K562 (cell line): Measurements from ENCODE around the gene GTPBP2. TPM values are rescaled to one million over a fixed set of nuclear protein-coding genes. Genes with fewer than 3 reads are reported as not detected.

Experiments
- ARHGAP35 ChIP-seq: fragments of 450-650 bp; IDR thresholded peaks from 2 replicates; pipeline ENCODE4 v1.6.1; 2018; ENCODE audit not compliant: partially characterized antibody
- BACH1 ChIP-seq: fragments of 200-800 bp; sonication (Bioruptor generic); IDR thresholded peaks from 2 replicates; pipeline ENCODE4 v1.6.1; 2016; ENCODE audit warnings: missing genetic modification characterization, missing compliant biosample characterization
- HNRNPUL1 ChIP-seq: fragments of 200-400 bp; formaldehyde crosslinking; IDR thresholded peaks from 2 replicates; pipeline ENCODE4 v1.6.1; 2017; ENCODE audit warnings: low read length
- JUND ChIP-seq, 2 experiments: IDR thresholded peaks; 2 replicates in 1 of 2; 3 replicates in 1 of 2; pipeline ENCODE4 v1.6.1; 2011; ENCODE audit warnings: borderline replicate concordance in 2 of 2, low read depth in 2 of 2, low read length in 2 of 2, improper control_type of control experiment in 1 of 2, missing biosample characterization in 1 of 2, missing genetic modification characterization in 1 of 2, missing genetic modification reagents in 1 of 2
- MYBL2 ChIP-seq, 2 experiments: fragments of 450-650 bp in 1 of 2; sonication (generic) in 1 of 2; formaldehyde crosslinking in 1 of 2; IDR thresholded peaks; 2 replicates each; pipeline versions ENCODE4 v1.6.1 to v1.8.1; 2017 to 2022; ENCODE audit warnings: borderline replicate concordance in 1 of 2, inconsistent platforms in 1 of 2, low read depth in 1 of 2, mild to moderate bottlenecking in 1 of 2, missing genetic modification reagents in 1 of 2, moderate library complexity in 1 of 2
- PHB2 ChIP-seq: fragments of 450-650 bp; IDR thresholded peaks from 2 replicates; pipeline ENCODE4 v1.6.1; 2017; ENCODE audit warnings: low read depth
- RBM14 ChIP-seq: fragments of 200-400 bp; formaldehyde crosslinking; IDR thresholded peaks from 2 replicates; pipeline ENCODE4 v1.6.1; 2018; ENCODE audit warnings: low read depth, mild to moderate bottlenecking, low read length, moderate library complexity, borderline replicate concordance; ENCODE audit not compliant: insufficient read depth
- SAFB2 ChIP-seq: fragments of 200-400 bp; formaldehyde crosslinking; IDR thresholded peaks from 2 replicates; pipeline ENCODE4 v1.6.1; 2018; ENCODE audit warnings: borderline replicate concordance, low read length, low read depth, moderate library complexity; ENCODE audit not compliant: severe bottlenecking
- SUPT5H ChIP-seq: fragments of 450-650 bp; IDR thresholded peaks from 2 replicates; pipeline ENCODE4 v1.6.1; 2016
- TAF1 ChIP-seq: IDR thresholded peaks from 2 replicates; pipeline ENCODE4 v1.6.1; 2011; ENCODE audit warnings: mild to moderate bottlenecking, low read length, moderate library complexity; ENCODE audit not compliant: insufficient read depth, control insufficient read depth, severe bottlenecking; ENCODE audit errors: extremely low read depth
- TCF7L2 ChIP-seq: fragments of 150-350 bp; IDR thresholded peaks from 2 replicates; pipeline ENCODE4 v1.6.1; 2016; ENCODE audit warnings: low read depth, mild to moderate bottlenecking, low read length, moderate library complexity
- TFE3 ChIP-seq: fragments of 450-650 bp; formaldehyde crosslinking; IDR thresholded peaks from 2 replicates; pipeline ENCODE4 v1.4.0; 2020; ENCODE audit warnings: mild to moderate bottlenecking, mixed read lengths
- THRB ChIP-seq: fragments of 450-650 bp; formaldehyde crosslinking; conservative IDR thresholded peaks from 2 replicates; pipeline ENCODE4 v1.4.0; 2022; ENCODE audit warnings: mild to moderate bottlenecking, missing genetic modification characterization
- ZBTB26 ChIP-seq: fragments of 450-650 bp; formaldehyde crosslinking; IDR thresholded peaks from 2 replicates; pipeline ENCODE4 v1.4.0; 2022; ENCODE audit warnings: missing genetic modification characterization
- ZHX1 ChIP-seq: fragments of 150-350 bp; conservative IDR thresholded peaks from 2 replicates; pipeline ENCODE4 v1.6.1; 2014; ENCODE audit warnings: low read length
- ZNF124 ChIP-seq: sonication (generic); formaldehyde crosslinking; IDR thresholded peaks from 2 replicates; pipeline ENCODE4 v1.8.1; 2022; ENCODE audit warnings: missing genetic modification reagents
- ZNF347 ChIP-seq: fragments of 450-650 bp; formaldehyde crosslinking; IDR thresholded peaks from 2 replicates; pipeline ENCODE4 v1.4.0; 2020; ENCODE audit warnings: low read depth, mild to moderate bottlenecking, moderate library complexity
- ZNF354B ChIP-seq: fragments of 250-450 bp; sonication (Bioruptor Pico); IDR thresholded peaks from 2 replicates; pipeline ENCODE4 v1.4.0; 2020
- ZNF511 ChIP-seq: sonication (generic); formaldehyde crosslinking; IDR thresholded peaks from 2 replicates; pipeline ENCODE4 v1.8.0; 2022; ENCODE audit warnings: mild to moderate bottlenecking, missing genetic modification reagents
- ZNF764 ChIP-seq: fragments of 250-450 bp; sonication (Bioruptor Pico); IDR thresholded peaks from 2 replicates; pipeline ENCODE4 v1.4.0; 2020; ENCODE audit warnings: low read depth, mild to moderate bottlenecking, moderate library complexity
- polyA plus RNA-seq, 8 experiments: library from polyadenylated mRNA; depleted of rRNA in 4 of 8; stranded (reverse) in 5 of 8; unstranded in 3 of 8; fragments of >200 nt; fragmentation: Nextera tagmentation in 2 of 8; fragmentation: Illumina TruSeq in 1 of 8; extraction: Ambion mirVana in 2 of 8; extraction: Trizol in 1 of 8; gene quantifications; 2 replicates each; pipeline versions ENCODE4 v1.2.1 to v1.2.3, GENCODE V29; 2011 to 2014; ENCODE audit warnings: inconsistent platforms in 1 of 8, missing spikeins in 1 of 8
- total RNA-seq, 7 experiments: library from RNA; depleted of rRNA in 6 of 7; stranded (reverse); fragments of >200 nt in 6 of 7; fragmentation: Illumina TruSeq in 2 of 7; extraction: Trizol in 2 of 7; gene quantifications; 2 replicates each; pipeline versions ENCODE4 v1.2.1 to v1.2.3, GENCODE V29; 2011 to 2021; ENCODE audit warnings: low replicate concordance in 1 of 7

GTPBP2 gene
- total and polyA plus RNA-seq, 9 of the 15 experiments (the other 6 are each of a cell fraction or from before 2014, with no cell fraction given): 48.4 to 196 (median 111) TPM

- TF ChIP-seq THRB (CRISPR knock-in tag) (peak; percentile 89), ZNF347 (CRISPR knock-in tag) (no peak), ZHX1 (no peak), TAF1 (no peak), ZNF354B (CRISPR knock-in tag) (no peak), MYBL2 (IDR thresholded peaks at IDR 0.05; ENCODE audit: low read depth) (no peak), MYBL2 (CRISPR knock-in tag; IDR thresholded peaks at IDR 0.05; ENCODE audit: borderline replicate concordance) (no peak), ZNF764 (CRISPR knock-in tag) (no peak), JUND (IDR thresholded peaks at IDR 0.05; ENCODE audit: borderline replicate concordance, low read depth, low read length) (no peak), JUND (tag; IDR thresholded peaks at IDR 0.05; ENCODE audit: borderline replicate concordance, low read depth, low read length) (no peak), TCF7L2 (no peak), ZNF124 (CRISPR knock-in tag) (no peak), SUPT5H (no peak), ZBTB26 (CRISPR knock-in tag) (peak; percentile 89; the same call in 1 of the 2 replicates), ARHGAP35 (peak; percentile 33), TFE3 (no peak), ZNF511 (no peak), BACH1 (tag) (no peak), PHB2 (peak; percentile 51; the same call in 1 of the 2 replicates), RBM14 (no peak), SAFB2 (no peak), HNRNPUL1 (no peak)
These were observed 53.8 kb downstream of the GTPBP2 start (continued) for GRCh38 chr6:43575105-43575771.
